ENCODE measurements around the gene AHNAK.

GRCh38 chr11:62565100-62565802 lies 18.6 kb upstream of the AHNAK start:
- no peak for TF ChIP-seq CTCF (IDR thresholded peaks at IDR 0.05)
- no peak for TF ChIP-seq POLR2A (IDR thresholded peaks at IDR 0.05)
